Ureter (tissue), 1 donor: ENCODE data around the gene EN1. TPM values are rescaled to one million over a fixed set of nuclear protein-coding genes. Genes with fewer than 3 reads are reported as not detected.

ENCODE experiments used
- DNase-seq: peaks from one replicate; pipeline ENCODE4 v3.0.0-alpha.2; 2020; ENCODE audit warnings: low spot score
- total RNA-seq: library from RNA; stranded (reverse); gene quantifications from one replicate; pipeline ENCODE4 v1.2.4, GENCODE V29; 2023
- donor health status: DM: yes; HTN: yes; CAD: no.

The EN1 gene
- total RNA-seq, 1 donor from 2014 or later = not detected

DNA sequence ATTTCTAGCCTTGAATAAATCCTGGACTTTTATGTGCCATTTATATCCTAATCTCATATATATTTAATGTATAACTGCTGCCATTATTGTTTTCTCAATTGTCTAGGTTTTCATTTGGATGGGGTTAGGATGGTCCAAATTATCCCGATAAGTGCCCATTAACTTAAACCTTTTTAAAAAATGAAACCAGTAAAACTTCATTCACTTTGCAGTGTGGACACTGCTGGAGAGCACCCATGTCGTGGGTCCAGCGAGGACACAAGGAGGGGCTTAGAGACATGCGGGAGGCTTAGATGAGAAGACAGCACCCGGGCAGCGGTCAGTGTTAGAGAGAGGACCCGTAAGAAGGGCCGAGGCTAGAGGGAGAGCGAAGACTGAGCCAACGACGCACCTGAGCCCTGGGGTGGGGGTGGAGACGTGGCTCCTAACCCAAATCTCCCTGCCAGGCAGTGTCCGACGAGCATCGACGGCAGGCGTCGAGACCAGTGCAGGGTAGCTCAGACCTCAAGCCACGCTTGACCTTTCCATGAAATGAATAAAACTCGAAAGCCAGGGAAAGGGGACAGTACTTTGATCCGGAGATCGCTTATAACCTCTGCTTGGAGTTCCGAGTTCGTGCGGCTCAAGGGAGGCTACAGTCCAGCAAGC is 9.0 kb upstream of the EN1 start:
- no peak for DNase-seq

DNA sequence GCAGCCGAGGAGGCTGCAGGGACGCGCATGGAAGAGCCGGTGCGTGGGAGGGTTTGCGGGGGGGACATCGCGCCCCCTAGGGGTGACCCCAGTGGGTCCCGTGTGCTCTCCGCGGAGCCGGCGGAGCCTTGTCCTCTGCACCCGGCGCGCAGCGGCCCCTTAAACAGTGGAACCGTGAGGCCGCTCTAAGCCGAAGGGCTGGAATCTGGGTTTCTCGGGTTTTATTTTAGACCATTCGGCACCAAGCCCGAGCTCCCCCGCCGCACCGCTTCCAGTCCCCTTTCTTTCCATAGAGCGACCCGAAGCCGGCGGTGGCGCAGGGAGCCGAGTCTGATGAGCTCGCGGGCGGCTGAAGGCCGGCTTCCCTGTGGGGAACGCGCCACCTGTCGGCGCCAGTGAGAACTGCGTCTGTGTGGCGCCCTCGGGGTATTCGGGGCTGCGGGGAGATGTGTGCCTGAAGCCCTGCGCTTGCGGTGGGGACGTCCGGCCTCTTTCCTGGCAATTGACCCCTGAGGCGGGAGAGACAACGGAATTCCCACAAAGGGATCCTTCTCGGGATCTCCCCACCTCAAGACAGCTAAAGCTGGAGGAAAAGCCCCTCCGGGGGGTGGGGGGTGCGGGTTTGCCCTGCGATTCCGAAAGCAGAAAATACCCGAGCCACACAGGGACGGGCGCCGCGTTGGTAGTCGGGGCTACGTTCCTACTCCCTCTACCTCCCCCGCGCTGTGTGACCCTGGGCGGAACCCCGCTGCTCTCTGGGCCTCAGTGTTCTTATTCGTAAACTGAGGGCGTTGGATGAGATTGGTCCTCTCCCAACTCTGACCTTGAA is 8.2 kb upstream of the EN1 start:
- peak; percentile 80 for DNase-seq

DNA sequence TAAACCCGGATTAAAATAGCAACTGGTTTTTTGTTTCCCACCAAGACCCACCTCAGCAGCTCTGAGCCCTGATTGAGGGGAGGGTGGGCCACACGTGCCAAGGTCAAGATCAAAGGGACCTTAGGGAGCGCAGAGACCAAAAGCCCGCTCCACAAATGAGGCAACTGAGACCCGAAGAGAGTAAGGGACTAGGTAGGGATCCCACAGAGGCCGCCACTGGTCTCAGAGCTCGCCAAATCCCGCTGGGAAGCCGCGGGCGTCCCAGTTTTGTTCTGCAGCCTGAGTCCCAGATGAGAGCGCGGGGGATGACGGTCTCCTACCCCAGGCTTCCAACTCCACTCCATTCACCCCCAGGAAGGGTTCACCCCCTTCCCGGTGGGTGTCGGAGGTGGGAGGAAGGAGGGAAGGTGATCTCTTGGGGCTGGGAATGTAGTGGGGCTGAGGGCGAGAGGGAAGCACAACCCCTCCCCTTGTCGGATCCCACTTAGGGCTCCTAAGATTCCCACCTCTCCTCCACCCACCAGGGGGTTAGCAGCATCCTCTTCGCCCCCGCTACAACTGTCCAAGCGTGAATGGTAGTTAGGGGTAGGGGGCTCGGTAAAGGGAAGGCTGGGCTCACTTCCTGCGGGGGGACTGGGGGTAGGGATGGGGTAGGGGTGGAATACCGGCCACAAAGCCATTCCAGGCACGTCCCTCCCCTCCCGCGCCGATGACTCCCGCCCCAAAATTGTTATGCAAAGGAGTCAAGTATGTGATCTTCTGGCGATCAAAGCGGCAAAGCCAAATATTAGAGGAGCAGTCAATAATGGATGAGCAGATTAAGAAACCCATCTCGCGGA is 7.3 kb upstream of the EN1 start:
- no peak for DNase-seq

DNA sequence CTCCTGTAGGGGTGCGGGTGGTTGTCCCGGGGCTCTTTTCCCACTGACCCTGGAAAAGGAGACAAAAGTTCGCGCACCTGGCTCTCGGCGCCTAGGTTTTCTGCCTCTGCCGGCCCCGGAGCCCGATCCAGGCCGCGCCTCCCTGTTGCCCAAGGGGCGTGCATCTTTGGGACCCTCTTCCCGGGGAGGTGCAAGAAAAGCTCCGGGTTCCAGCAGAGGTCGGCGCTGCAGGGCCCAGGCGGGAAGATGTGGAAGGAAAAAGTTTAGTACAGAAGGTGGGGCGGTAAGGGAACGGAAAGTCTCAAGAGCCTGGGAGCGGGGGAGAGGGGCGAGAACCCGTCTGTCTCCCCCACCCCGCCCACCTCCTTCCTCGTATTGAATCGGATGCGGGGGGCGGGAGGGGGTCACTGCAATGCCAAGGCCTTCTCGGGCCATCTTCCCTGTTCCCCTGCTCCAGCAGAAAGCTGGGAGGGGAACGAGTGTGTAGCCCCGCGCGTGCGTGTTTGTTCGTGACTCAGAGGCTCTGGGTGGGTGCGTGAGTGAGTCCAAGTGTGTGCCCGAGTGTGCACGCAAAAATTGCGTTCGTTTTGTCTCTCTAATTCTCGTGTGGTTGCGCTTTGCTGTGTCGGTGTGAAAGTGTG is 6.3 kb upstream of the EN1 start:
- DNase-seq = no peak

DNA sequence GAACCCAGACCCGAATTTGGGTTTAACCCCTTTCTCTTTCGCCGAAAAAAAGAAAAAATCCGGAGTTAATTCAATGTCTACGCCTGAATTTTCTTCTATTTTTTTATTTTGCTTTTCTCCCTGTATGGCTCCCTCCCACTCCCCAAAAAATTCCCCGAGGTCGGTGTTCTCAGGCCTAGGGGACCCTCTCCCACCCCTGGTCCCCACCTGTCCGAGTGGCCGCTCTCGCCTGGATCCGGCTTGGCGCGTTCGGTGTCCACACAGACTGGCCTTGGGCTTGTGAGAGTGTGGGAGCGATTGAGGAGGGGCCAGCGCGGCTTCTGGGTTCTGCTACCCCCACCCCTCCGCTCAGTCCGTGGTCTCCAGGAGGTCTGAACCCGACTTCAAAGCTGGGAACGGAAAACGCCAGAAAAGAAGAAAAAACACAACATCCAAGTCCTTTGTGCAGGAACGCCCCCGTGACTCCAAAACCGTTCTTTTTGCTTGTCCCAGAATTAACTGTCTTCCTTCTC is 5.7 kb upstream of the EN1 start:
- no peak for DNase-seq

DNA sequence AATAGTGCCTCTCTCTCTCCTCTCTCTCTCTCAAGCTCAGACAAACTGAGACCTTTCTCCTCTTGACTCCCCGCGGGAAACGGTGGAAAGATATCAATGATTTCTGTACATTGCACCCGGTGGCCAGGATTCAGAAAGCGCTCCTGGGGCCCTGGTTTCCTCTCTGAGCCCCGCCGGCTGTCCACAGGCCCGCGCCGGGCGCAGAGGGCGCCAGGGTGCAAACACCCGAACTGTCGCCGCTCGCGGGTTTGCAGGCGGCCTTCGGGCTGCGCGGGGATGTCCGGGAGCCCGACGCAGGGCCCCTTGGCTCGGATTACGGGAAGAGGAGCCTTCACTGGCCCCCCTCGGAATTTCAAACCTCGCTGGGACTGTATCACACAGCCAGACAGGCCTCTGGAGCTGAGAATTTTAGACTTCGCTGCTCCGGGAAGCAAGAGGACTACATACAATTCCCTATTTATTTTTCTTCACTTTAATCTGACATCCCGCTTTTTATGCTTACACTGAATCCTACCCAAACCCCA is 5.2 kb upstream of the EN1 start:
- no peak for DNase-seq

DNA sequence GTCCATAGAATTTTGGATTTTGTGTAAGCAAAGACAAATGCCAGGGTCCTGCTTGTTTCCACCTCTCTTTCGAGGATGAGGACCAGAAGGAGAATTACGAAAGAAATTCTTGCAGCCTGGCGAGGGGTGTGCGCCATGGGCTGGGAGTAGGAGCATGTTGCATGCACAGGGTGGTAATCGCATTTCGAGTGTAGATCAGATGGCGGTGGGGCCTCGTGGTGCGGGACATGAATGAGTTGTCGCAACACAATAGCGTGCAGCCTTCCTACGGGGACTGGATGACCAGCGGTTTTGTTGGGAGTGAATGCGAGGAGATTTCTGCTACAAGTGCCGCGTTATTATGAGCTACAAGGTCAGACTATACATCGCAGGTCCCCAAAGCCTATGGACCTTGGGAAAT is 4.2 kb upstream of the EN1 start:
- no peak for DNase-seq

DNA sequence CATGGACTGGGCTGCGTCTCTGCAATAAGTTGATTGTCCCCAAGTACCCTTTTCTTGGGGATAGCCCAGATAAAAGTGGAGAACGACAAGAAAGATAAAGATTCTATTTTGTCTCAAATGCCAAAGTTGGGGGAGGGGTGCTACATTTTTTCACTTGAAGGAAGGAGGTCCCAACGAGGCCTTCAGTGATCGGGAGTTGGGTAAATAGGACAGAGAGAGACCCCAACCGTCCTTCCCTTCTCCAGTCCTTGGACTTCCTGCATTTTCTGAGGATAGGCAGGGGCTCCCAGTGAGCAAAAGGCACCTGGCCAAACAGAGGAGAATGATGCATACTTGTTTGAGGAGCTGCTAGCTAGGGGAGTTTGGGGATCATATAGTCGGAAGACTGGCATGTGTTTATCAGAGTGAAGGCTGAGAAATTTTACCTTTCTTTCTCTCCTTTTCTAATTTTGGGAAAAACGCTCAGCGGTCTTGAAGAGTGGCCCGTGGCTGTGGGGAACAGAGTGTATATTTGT is 3.5 kb upstream of the EN1 start:
- DNase-seq = peak; percentile 17

DNA sequence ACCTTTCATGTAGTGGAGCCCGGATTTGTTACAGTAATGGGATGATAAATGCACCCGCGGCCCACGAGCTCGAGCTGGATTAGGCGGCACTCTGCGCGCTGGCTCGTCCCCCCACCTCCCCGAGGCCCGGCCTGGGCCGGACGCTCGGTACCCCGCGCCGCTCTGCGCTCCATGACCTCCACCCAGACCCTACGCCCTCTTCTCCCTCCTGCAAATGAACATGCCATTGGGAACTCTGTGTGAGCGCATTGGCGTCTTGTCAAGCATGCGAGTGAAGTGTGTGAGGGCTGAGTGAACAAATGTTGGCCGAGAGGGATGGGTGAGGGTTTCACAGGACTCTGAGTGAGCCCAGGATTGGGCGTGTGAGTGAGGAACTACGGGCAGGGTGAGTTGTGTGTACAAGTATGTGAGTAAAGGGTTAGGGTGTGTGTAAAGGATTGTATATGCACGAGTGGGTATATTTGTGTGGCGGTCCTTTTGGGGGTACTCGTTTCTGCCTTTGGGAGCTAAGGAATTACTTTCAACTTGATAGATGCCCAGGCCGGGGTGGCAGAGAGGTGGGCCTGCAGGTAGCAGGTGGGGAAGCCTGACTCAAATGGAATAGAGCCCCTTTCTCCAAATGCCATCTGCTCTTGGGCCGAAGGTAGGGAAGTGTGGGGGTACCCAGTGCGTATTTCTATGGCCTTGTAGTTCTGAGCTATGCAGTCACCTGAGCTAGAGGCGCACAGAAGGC is 2.9 kb upstream of the EN1 start:
- peak; percentile 33 for DNase-seq

DNA sequence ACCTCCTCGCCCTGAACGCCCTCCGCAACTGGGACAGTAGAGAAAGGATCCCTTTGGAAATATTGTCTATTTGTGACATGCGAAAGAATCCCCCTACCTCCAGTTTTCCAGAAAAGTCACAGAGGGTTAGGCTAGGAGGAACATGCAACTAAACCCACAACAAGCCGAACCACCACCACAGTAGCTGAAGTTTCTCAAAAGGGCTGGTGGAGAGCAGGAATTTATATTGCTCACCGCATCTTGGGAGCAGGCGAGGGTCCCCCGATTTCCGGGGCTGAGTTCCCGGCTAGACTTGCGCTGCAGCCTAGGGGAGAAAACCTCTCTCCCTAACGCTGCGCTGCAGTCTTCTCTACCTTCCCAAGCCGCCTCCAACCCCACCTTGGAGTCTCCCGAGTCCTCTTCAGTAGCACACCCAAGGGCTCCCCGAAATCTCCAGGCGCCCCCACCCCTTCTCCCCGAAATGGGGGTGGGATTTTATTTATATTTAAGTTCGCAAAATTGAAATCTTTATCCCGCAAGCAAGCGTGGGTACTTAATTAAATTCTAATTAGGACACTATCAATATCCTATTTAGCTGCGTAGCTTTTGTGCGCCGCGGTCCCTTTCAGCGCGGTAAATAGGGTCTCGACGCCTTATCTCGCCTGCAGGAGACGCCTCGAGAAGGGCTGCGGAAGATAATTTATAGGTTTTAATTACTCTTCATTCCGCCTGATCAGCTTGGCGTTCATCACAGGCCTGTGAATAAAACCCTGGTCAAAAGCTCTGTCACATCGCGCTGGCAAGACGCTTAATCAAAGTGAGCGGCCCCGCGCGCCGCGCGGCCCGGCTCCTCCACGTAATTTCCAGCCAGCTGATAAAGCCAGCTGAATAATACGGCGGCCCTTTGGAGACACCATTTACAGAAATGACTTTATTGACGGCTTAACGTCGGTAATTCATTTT is 2.0 kb upstream of the EN1 start:
- peak; percentile 29 for DNase-seq

DNA sequence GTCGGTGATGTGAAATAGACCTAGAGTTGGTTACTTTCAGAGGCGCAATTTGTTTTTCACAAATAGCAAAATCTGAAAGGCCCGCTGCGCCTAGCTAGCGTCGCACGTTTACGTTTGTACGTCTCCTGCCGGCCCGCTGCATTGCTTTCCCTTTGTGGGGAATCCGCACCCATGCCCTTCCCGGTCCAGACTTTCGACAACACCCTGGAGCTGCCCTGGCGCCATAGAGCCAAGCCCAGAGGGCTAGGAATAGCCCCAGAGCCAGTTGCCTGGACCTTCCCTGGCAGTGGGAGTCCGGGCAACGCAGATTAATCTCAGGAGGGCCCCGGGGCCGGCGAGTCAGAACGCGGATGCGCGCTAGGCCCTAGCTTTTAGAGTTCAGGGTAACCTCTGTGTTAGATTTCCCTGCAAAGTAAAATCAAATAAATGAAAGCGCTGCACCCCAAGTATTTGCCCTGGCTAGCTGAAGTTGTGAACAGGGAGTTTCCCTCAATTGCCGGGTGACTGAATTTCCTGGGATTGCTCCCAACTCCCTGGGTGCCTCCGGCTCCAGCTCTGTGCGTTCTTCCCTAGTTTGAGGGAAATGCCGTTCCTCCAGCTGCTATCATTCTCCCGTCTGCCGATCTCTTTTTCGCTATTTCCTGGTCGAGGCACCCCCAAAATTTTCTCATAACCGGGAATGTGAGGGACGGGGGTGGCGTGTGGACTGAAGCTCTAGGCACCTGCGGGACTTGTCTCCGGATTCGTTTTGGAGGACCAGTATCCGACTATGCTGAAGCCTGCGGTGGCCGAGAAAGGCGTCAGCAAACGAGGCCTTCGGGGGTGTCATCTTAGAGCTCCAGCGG is 1.2 kb upstream of the EN1 start:
- DNase-seq = peak; percentile 23

DNA sequence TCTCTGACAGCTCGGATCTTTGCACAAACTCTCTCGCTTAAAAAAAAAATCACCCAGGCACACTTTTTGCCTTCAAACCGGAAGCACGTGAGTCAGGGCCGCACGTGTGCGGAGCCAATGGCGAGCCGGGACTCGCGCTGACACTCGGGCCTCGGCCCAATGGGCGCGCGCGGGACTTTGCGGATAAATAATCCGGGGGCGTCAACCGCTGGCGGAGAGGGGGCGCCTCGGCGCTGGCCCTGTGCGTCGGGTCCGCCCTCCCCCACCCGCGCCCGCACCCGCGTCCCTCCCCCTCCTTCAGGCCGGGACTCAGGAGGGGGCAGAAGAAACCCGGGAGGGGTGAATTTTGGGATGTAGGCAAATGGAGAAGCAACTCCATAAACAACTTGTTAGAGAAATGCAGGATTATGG is 319 bp upstream of the EN1 start:
- peak; percentile 29 for DNase-seq

DNA sequence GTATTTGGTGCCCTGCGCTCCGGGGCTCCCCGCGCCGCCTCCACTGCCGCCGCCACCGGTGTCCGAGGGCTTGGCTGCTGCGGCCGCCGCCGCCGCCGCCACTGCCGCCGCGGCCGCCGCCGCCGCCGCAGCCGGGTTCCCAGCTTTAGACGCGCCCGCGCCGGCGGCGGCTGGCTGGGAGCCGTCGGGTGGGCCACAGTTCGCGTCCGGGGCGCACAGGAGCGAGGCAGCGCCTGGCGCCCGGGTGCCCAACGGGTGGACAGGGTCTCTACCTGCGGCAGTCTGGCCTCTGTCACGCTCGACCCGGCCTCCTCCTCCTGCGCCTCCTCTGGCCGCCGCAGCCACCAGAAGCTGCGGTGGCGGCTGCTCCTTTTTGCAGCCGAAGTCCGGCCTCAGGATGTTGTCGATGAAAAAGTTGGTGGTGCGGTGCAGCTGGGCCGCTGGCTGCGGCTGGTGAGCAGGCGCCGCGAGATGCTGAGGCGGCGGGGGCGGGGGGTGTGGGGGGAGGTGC is 951 bp downstream of the EN1 start:
- DNase-seq = no peak

DNA sequence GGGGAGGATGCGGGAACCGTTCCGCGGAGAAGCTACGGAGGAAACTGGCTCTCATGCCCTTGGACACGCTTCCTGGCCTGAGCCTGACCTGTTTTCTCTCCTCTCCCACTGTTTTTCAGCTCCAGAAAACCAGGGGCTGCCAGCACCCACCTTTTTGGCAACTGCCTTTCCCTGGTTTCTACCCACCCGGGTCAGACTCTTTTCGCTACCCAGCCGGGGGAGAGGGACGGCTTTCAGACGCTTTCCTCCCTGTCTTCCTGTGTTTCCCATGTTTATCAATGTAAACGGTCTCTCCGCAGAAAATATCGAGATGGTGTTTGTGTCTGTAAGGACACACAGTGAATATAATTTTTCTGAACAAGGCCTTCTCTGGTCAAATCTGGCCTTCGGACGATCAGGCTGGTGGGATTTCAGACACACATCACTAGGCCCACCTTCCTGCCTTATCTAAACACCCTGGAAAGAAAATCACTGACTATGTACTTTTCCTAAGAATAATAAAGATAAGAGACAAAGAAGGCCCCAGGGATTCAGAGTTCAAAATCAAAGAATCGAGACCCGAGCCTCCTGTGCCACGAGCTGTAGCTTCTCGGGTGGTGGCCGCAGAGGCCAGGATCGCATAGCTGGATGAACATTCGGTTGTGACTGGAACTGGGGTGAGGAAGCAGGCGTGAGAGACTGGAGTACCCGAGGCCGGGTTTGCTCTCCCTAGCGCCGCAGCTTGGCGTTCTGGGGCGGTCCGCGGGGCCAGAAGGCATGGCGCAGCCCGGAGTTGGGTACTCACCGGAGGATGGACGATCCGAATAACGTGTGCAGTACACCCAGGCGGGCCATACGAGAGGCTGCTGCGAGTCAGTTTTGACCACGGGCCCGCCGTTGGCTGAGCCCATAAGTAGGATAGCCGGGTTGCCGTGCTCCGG is 1.7 kb downstream of the EN1 start:
- DNase-seq = peak; percentile 12

DNA sequence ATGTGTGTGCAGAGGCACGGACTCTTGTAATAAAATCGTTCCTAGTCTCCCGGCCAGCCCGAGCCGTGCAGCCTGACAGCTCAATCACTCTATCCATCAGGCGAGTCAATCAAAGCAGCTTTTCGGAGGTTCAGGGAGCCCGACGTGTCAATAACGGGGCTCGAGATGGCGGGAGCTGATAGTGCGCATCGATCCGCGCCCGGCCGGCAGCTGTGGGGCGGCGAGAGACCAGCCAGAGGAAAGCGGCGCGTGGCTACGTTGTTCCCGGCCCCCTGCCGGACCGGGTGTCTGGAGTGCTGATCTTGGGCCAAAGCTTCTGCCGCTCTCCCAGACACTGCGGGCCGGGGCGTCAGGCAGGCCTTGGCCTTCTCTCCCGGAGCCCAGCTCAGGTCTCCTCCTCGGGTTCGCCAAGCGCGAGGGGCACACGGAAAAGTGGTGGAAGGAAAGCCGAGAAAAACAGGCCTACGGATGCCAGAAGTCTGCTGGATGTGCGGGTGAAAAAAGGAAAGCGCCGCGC is 2.4 kb downstream of the EN1 start:
- no peak for DNase-seq

DNA sequence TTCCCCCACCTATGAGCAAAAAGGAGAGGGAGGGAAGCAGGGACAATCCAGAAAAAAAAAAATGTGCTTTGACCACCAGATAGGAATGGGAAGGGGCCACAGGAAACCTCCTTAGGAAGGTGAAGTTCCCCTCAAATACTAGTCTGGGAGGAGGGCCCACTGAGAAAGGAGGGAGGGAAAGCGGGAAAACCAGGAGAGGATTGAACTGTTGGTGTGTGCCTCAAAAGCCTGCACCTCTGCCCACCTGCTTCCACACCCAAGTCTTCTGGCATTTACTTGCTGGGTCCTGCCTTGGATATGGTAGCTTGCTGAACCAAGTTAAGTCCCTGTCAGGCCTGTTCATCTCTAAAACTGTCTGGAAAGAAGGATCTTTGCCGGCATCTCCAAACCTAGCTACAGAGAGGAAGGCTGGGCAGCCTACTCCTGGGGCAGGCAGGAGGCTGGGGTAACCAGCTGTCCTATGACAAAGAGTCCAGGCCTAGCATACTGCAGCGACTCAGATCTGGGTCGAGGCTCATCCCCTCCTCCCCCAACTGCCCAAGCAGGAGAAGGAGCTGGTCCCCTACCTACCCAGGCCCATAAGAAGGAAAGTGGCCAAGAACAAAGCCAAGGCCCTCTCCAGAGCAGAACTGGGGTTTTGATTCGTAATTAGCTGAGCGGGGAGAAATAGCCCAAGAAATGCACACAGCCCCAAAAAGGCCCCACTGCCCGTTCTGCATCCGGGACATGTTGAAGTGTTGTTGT is 3.0 kb downstream of the EN1 start:
- no peak for DNase-seq
